ENCODE results near the gene SP4. TPM values are rescaled to one million over a fixed set of nuclear protein-coding genes. Genes with fewer than 3 reads are reported as not detected.

The SP4 gene
- total RNA-seq, 2 donors from 2014 or later, result 5.3 to 6.0 TPM

DNA sequence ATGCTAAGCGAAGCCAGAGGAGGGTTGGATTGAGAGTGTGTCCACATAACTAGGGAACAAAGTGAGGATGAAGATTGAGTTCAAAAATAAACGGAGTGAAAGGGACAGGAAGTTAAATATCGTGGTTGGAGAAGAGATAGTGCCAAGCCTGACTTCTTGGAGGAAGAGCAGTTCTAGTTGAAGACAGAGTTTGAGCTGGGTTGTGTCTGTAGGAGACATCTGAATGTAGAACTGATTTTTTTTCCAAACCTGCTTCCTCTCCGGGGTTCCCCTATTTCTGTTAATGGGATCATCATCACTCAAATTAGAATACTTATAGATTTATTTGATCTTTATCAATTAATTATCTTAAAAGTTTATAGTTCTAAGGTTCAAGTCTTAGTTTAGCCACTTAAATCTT lies 35.6 kb downstream of the SP4 start:
- intact Hi-C loops (cut with DNase I), result no loop called here
- H3K27me3 ChIP-seq, result no peaks in the 10 kb centered on the region
- 63 to 78% methylated on average over 4 of the region's 4 CpGs for WGBS, 2 donors
- no peaks in the 10 kb centered on the region for H3K9me3 ChIP-seq
- no peak overlapping the region for H3K4me3 ChIP-seq
- H3K27ac ChIP-seq, result no peak overlapping the region
- DNase-seq, result no peak
- TF ChIP-seq, protein P1, sequence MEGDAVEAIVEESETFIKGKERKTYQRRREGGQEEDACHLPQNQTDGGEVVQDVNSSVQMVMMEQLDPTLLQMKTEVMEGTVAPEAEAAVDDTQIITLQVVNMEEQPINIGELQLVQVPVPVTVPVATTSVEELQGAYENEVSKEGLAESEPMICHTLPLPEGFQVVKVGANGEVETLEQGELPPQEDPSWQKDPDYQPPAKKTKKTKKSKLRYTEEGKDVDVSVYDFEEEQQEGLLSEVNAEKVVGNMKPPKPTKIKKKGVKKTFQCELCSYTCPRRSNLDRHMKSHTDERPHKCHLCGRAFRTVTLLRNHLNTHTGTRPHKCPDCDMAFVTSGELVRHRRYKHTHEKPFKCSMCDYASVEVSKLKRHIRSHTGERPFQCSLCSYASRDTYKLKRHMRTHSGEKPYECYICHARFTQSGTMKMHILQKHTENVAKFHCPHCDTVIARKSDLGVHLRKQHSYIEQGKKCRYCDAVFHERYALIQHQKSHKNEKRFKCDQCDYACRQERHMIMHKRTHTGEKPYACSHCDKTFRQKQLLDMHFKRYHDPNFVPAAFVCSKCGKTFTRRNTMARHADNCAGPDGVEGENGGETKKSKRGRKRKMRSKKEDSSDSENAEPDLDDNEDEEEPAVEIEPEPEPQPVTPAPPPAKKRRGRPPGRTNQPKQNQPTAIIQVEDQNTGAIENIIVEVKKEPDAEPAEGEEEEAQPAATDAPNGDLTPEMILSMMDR (IDR thresholded peaks at IDR 0.05), result no peak
- no peak for TF ChIP-seq POLR2A (IDR thresholded peaks at IDR 0.05)
- no peaks in the 10 kb centered on the region for H3K36me3 ChIP-seq (replicated peaks in 1 of 2; ENCODE audit: insufficient read depth in 1 of 2, low read depth in 2 of 2)
- no peaks in the 10 kb centered on the region for H3K4me1 ChIP-seq
- no peak for ATAC-seq

GRCh38 chr7:21468969-21469368 lies 41.1 kb downstream of the SP4 start:
- no peaks in the 10 kb centered on the region for H3K4me1 ChIP-seq
- intact Hi-C loops (cut with DNase I), result no loop called here
- TF ChIP-seq POLR2A (IDR thresholded peaks at IDR 0.05), result no peak
- TF ChIP-seq, protein P1 (IDR thresholded peaks at IDR 0.05), result no peak

DNA sequence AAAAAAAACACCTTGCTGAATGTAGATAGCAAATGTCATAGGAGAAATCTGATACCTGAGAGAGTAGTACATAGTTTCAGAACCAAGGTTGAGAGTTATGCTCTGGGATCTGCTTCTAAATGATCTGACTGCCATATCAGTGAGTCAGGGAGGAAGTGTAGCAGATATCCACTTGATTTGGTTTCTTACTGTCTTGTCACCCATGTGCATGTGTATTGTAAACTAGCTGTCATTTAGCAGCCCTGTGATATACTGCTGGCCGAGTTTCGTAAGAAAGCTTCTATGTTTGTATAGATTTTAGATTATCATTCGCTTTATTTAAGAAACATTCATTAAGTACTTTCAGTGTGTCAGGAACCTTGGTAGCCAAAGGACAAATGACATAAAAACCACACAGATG lies 42.0 kb downstream of the SP4 start:
- Histone ChIP-seq H3K9me3 (no peaks in the 10 kb centered on the region), H3K27ac (no peak overlapping the region), H3K36me3 (replicated peaks in 1 of 2; ENCODE audit: insufficient read depth in 1 of 2, low read depth in 2 of 2) (no peaks in the 10 kb centered on the region), H3K4me1 (no peaks in the 10 kb centered on the region), H3K4me3 (no peak overlapping the region), H3K27me3 (no peaks in the 10 kb centered on the region)
- TF ChIP-seq, protein P1 (IDR thresholded peaks at IDR 0.05), result no peak
- TF ChIP-seq POLR2A (IDR thresholded peaks at IDR 0.05), result no peak
- WGBS, 2 donors, result 95 to 99% methylated on average over 3 of the region's 3 CpGs
- intact Hi-C loops (cut with DNase I), result no loop called here
- DNase-seq (no peak), ATAC-seq (no peak)

More at GRCh38 chr7:21468969-21469368, 41.1 kb downstream of the SP4 start:
- ATAC-seq (no peak), DNase-seq (no peak)
- H3K27ac ChIP-seq, result no peak overlapping the region
- no peak overlapping the region for H3K4me3 ChIP-seq
- no peaks in the 10 kb centered on the region for H3K9me3 ChIP-seq
- H3K36me3 ChIP-seq (replicated peaks in 1 of 2; ENCODE audit: insufficient read depth in 1 of 2, low read depth in 2 of 2), result no peaks in the 10 kb centered on the region
- H3K27me3 ChIP-seq, result no peaks in the 10 kb centered on the region

DNA sequence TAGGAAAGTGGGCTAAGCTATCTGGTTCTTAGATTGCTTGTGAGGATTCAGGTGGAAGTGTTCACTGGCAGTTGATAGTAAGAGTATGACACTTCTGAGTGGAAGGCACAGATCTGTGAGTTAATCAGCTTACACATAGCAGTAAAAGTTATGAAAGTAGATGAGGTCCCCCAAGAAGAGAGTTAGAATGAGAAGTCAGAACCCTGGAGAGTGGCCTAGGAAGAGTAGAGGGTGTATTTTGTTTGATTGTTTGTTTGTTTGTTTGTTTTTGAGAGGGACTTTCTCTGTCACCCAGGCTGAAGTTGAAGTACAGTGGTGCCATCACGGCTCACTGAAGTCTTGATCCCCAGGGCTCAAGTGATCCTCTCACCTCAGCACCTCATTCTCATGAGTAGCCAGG lies 44.1 kb downstream of the SP4 start:
- Histone ChIP-seq H3K4me1 (no peaks in the 10 kb centered on the region), H3K36me3 (replicated peaks in 1 of 2; ENCODE audit: insufficient read depth in 1 of 2, low read depth in 2 of 2) (no peaks in the 10 kb centered on the region), H3K27me3 (no peaks in the 10 kb centered on the region), H3K27ac (no peak overlapping the region), H3K4me3 (no peak overlapping the region), H3K9me3 (no peaks in the 10 kb centered on the region)
- TF ChIP-seq, protein P1 (IDR thresholded peaks at IDR 0.05), result no peak
- no peak for TF ChIP-seq POLR2A (IDR thresholded peaks at IDR 0.05)
- intact Hi-C loops (cut with DNase I), result no loop called here
- WGBS, 2 donors, result 36 to 89% methylated on average over 1 of the region's 1 CpG
- no peak for ATAC-seq
- no peak for DNase-seq

DNA sequence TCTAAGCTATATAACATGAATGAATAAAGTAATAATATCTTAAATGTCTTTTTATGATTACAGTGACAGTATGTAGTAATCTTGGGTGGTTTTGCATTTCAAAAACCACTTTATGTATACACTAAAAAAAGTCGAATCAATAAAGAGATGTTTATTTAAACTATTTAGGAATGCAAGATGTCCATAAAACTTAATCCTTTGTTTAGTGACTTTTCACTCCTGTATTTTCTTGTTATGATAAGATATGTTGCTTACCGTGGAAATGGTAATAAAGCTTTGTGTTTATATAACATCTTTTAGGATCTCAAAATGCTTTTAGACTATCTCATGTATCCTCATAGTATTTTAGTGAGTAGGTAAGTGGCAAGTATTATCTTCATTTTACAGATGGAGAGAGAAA lies 48.5 kb downstream of the SP4 start:
- DNase-seq (no peak), ATAC-seq (no peak)
- no peak overlapping the region for H3K4me3 ChIP-seq
- H3K27ac ChIP-seq, result no peak overlapping the region
- 50 to 59% methylated on average over 2 of the region's 2 CpGs for WGBS, 2 donors
- TF ChIP-seq POLR2A (IDR thresholded peaks at IDR 0.05), result no peak
- no peaks in the 10 kb centered on the region for H3K9me3 ChIP-seq
- no peaks in the 10 kb centered on the region for H3K27me3 ChIP-seq
- intact Hi-C loops (cut with DNase I), result no loop called here
- H3K4me1 ChIP-seq, result no peaks in the 10 kb centered on the region
- no peaks in the 10 kb centered on the region for H3K36me3 ChIP-seq (replicated peaks in 1 of 2; ENCODE audit: insufficient read depth in 1 of 2, low read depth in 2 of 2)

Measured in body of pancreas (tissue), 4 donors.